HG02571 (cell line): ENCODE results near the gene FAM25C.
"Not testable (repeated sequence)": the region's sequence is repeated elsewhere in the genome, so short reads cannot be mapped to it uniquely, and the experiment has no call there.

Experiments used
- ATAC-seq: cut with Tn5 transposase; IDR thresholded peaks from one replicate; pipeline ENCODE4 v1.9.1; 2021; ENCODE audit warnings: mild to moderate bottlenecking, moderate library complexity; ENCODE audit not compliant: unreplicated experiment

FAM25C gene

GRCh38 chr10:47959677-47960076 is 39.9 kb downstream of the FAM25C start:
- ATAC-seq: not testable (repeated sequence)

DNA sequence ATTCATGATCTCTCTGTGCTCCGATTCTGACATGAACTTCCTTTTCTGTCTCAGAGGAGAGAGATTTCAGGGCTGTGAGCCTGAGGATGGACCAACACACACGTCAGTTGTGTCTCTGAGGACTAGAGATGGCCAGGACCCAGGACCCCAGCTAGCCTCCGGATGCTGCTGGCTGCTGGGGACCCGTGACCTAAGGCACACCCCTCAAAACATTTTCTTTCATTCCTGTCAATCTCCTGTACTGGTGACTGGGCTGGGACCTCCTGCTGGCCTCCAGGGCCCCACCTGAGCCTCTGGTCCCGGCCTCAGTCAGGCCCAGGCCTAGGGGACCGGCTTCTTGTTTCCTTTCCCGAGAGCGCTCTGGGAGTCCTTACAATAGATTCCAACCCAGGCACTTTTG is 42.4 kb downstream of the FAM25C start:
- not testable (repeated sequence) for ATAC-seq

DNA sequence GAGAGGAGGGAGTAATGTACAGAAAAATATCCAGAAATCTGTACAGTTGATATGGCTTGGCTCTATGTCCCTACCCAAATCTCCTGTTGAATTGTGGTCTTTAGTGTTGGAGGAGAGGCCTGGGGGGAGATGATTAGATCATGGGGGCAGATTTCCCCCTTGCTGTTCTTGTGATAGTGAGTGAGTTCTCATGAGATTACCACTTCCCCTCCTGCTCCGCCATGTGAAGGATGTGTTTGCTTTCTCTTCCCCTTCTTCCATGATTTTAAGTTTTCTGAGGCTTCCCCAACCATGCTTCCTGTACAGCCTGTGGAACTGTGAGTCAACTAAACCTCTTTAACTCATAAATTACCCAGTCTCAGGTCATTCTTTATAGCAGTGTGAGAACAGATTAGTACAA is 52.2 kb downstream of the FAM25C start:
- ATAC-seq: not testable (repeated sequence)
